HUES6 (cell line): ENCODE measurements around the gene ZNF846.

Source experiments
- H3K27ac ChIP-seq: 2 replicates; pipeline ENCODE4 v1.7.0; 2013; ENCODE audit warnings: low read depth, mild to moderate bottlenecking, low read length, inconsistent platforms
- H3K27me3 ChIP-seq: 2 replicates; pipeline ENCODE4 v1.6.1; 2013; ENCODE audit warnings: low read length; ENCODE audit not compliant: control insufficient read depth, insufficient read depth
- H3K36me3 ChIP-seq: 2 replicates; pipeline ENCODE4 v1.6.1; 2013; ENCODE audit warnings: low read length; ENCODE audit not compliant: control insufficient read depth, insufficient read depth
- H3K4me1 ChIP-seq: 2 replicates; pipeline ENCODE4 v1.6.1; 2013; ENCODE audit warnings: low read length; ENCODE audit not compliant: control insufficient read depth, insufficient read depth
- H3K4me3 ChIP-seq: 2 replicates; pipeline ENCODE4 v1.5.1; 2013; ENCODE audit warnings: low read depth, low read length
- H3K9ac ChIP-seq: one replicate; pipeline ENCODE4 v1.6.1; 2013; ENCODE audit warnings: mild to moderate bottlenecking, low read length
- H3K9me3 ChIP-seq: 2 replicates; pipeline ENCODE4 v1.6.1; 2013; ENCODE audit warnings: low read depth, low read length; ENCODE audit not compliant: control insufficient read depth, insufficient read depth

Gene ZNF846

DNA sequence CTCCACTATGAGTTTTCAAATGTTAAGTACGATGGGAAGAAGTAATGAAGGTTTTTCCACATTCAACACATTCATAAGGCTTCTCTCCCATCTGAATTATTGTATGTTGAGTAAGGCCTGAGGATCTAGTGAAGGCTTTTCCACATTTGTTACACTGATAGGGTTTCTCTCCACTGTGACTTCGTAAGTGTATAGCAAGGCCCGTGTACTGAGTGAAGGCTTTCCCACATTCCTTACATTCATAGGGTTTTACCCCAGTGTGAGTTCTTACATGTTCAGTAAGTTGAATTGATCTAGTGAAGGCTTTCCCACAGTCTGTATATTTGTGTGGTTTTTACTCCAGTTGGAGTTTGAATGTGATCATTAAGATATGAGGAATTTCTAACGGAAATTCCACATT is 44.4 kb downstream of the ZNF846 start:
- no peak overlapping the region for H3K4me3 ChIP-seq
- H3K9ac ChIP-seq = no peak overlapping the region
- no peak overlapping the region for H3K27ac ChIP-seq
- H3K36me3 ChIP-seq = no peaks in the 10 kb centered on the region
- H3K27me3 ChIP-seq = no peaks in the 10 kb centered on the region
- H3K9me3 ChIP-seq = peaks cover 50% of the 10 kb centered on the region
- H3K4me1 ChIP-seq = no peaks in the 10 kb centered on the region

GRCh38 chr19:9721861-9722260 is 46.7 kb downstream of the ZNF846 start:
- Histone ChIP-seq H3K4me3 (no peak overlapping the region), H3K9me3 (peaks cover 42% of the 10 kb centered on the region), H3K9ac (no peak overlapping the region), H3K4me1 (no peaks in the 10 kb centered on the region), H3K27me3 (no peaks in the 10 kb centered on the region), H3K36me3 (no peaks in the 10 kb centered on the region), H3K27ac (no peak overlapping the region)

DNA sequence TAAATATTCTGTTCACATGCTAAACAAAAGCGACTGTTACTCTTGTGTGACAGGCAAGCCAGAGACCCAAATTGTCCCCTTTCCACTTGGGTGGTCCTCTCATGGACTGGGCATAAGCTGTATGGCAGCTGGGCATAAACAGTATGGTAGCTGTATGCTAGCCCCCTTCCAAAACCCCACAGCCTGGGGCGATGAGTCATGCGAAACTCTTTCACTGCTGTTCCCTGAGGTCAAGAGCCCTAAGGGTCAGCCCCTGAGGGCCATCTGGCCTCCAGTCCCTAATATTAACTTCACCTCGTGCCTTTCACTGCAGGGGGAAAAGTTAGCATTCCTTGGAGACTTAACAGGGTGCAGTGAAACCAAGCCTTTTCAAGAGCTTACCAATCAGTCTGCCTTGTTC is 48.0 kb downstream of the ZNF846 start:
- Histone ChIP-seq H3K4me1 (no peaks in the 10 kb centered on the region), H3K9ac (no peak overlapping the region), H3K27ac (no peak overlapping the region), H3K4me3 (no peak overlapping the region), H3K9me3 (peaks cover 41% of the 10 kb centered on the region), H3K36me3 (no peaks in the 10 kb centered on the region), H3K27me3 (no peaks in the 10 kb centered on the region)

DNA sequence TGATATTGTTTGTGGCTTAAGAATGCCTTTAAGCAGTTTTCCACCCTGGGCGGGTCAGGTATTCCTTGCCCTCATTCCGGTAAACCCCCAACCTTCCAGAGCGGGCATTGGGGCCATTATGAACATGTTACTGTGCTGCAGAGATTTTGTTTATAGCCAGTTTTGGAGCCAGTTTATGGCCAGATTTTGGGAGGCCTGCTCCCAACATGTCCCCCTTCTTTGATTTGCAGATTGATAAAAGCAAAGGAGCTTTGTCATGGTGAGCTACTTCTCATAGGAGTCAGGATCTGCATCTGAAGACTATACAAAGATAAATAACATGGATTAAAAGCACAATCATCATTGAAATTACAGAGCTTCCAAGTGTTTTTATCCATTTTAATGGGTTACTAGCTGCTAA is 56.7 kb downstream of the ZNF846 start:
- Histone ChIP-seq H3K9me3 (peaks cover 41% of the 10 kb centered on the region), H3K27me3 (no peaks in the 10 kb centered on the region), H3K27ac (no peak overlapping the region), H3K4me1 (no peaks in the 10 kb centered on the region), H3K36me3 (no peaks in the 10 kb centered on the region), H3K9ac (no peak overlapping the region), H3K4me3 (no peak overlapping the region)

DNA sequence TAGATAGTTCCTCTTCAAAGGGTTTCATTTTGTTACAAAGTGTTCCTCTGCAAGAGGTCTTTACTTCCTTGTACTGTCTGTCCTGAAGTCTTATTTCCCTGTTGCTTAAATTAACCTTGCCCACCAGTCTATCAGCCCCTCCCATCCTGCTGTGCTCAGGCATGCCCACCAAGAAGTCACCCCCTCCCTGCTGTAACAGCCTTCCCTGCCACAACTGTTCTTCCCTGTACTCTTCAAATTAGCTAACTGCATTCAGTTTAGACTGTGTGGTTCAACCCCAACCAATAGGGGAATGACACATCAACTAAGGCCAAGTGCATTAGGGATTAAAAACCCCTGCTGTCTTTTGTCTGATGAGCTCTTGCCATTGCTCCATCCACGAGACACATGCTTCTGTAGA is 59.2 kb downstream of the ZNF846 start:
- Histone ChIP-seq H3K9ac (no peak overlapping the region), H3K27me3 (no peaks in the 10 kb centered on the region), H3K27ac (no peak overlapping the region), H3K4me1 (no peaks in the 10 kb centered on the region), H3K36me3 (no peaks in the 10 kb centered on the region), H3K4me3 (no peak overlapping the region), H3K9me3 (peaks cover 43% of the 10 kb centered on the region)

DNA sequence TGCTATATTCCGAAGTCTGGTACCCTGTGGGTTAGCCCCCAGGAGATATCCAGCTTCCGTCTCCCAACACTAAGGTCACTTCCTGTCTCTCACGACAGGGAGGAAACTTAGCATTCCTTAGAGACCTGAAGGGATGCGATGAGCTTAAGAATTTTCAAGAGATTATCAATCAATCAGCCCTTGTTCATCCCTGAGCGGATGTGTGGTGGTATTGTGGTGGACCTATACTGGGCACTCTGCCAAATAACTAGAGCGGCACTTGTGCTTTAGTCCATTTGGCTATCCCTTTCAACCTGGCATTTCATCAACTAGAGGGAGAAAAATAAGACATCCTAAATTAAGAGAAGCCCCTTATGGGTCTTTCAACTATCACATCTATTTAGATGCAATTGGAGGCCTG is 62.7 kb downstream of the ZNF846 start:
- Histone ChIP-seq H3K4me1 (no peaks in the 10 kb centered on the region), H3K27ac (no peak overlapping the region), H3K9ac (no peak overlapping the region), H3K9me3 (peaks cover 42% of the 10 kb centered on the region), H3K36me3 (no peaks in the 10 kb centered on the region), H3K27me3 (no peaks in the 10 kb centered on the region), H3K4me3 (no peak overlapping the region)

DNA sequence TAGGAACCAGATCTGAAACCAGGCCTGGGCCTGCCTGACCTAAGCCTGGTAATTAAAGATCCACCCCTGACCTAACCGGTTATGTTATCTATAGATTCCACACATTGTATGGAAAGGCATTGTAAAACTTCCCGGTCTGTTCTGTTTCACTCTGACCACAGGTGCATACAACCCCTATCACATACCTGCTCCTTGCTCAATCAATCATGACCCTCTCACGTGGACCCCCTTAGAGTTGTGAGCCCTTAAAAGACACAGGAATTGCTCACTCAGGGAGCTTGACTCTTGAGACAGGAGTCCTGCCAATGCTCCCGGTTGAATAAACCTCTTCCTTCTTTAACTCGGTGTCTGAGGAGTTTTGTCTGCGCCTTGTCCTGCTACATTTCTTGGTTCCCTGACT is 66.4 kb downstream of the ZNF846 start:
- no peak overlapping the region for H3K4me3 ChIP-seq
- peaks cover 37% of the 10 kb centered on the region for H3K9me3 ChIP-seq
- no peak overlapping the region for H3K9ac ChIP-seq
- no peaks in the 10 kb centered on the region for H3K36me3 ChIP-seq
- no peaks in the 10 kb centered on the region for H3K4me1 ChIP-seq
- H3K27me3 ChIP-seq = no peaks in the 10 kb centered on the region
- H3K27ac ChIP-seq = no peak overlapping the region
